NT2/D1 (cell line): ENCODE results near the gene SHROOM2.

Source experiments
- SUZ12 ChIP-seq: IDR thresholded peaks from 2 replicates; pipeline ENCODE4 v1.6.1; 2011; ENCODE audit not compliant: insufficient read length, insufficient read depth; ENCODE audit errors: extremely low read depth
- YY1 ChIP-seq: IDR thresholded peaks from 2 replicates; pipeline ENCODE4 v1.6.1; 2011; ENCODE audit not compliant: insufficient read length, insufficient read depth
- ZNF274 ChIP-seq: IDR thresholded peaks from 2 replicates; pipeline ENCODE4 v1.6.1; 2011; ENCODE audit warnings: mild to moderate bottlenecking, low read depth, low read length

DNA sequence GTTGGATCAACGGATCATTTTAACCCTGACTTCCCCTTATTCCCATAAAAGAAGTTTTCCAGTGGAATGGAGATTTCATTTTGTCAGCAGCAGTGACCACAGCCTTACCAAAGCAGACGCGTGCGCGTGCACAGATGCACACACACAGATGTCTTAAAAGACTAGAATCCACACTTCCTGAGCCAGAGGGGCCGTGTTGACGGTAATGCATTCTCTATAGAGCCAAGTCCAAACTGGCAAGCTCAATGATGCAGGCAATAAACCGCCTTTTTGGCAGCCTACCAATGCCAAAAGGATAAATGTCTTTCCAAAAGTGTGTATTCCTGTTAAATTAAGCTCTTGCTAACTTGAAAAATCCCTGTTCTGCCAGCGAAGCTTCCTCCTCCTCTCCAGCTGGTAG lies 162.2 kb downstream of the SHROOM2 start:
- TF ChIP-seq SUZ12 (no peak), ZNF274 (no peak), YY1 (no peak)
